GM12873 (cell line): ENCODE results near the gene PABPN1.

Source experiments
- TF ChIP-seq, protein P1 (sequence below): IDR thresholded peaks from 2 replicates; pipeline ENCODE4 v1.5.1; 2012; ENCODE audit warnings: low read depth, mild to moderate bottlenecking, moderate library complexity, low read length, control low read depth; ENCODE audit not compliant: insufficient read depth; ENCODE audit errors: missing control alignments

PABPN1 gene

DNA sequence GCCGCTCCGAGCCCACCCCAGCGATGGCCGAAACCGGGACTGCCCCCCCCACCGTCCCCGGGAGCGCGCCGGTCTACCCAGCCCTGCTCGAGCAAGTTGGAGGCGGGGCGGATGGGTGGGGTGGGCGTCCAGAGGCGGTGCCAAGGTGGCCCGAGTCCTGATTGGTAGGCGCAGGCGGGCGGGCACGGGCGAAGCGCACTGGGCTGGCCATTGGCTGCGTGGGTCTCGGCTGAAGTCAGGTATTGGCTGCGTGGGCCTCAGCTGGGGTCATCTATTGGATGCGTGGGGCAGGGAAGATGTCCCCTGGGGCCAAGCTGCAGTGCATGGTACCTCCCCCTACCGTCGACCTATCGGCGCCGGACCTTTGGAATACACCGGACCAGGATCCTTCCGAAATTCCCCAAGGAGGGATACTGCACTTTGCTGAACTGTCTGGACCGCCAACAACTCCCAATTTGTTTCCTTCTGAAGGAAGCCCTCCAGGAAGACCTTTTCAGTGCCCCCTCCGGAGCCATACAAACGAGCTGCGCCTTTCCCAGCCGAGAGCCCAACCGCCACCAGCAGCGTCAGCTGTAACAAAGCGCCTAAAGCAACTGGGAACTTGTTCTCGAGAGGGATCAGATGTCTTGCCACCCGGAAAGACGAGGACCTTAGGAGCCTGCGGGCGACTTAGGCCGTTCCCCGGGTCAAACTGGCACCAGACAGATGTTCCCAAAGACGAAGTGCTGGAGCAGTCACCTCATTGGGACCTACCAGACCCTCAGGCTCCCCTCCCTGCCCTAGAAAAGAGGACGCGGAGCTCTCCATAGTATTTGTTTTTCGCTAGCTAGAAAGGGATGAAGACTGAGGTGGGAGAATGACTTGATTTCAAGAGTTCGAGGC is 35.0 kb upstream of the PABPN1 start, which contains the start of gene HOMEZ:
HOMEZ (minus strand) TSS at position 113 of the 882 bp plus-strand sequence. CDS start 180 bp downstream, outside the sequence.
- TF ChIP-seq, protein P1, sequence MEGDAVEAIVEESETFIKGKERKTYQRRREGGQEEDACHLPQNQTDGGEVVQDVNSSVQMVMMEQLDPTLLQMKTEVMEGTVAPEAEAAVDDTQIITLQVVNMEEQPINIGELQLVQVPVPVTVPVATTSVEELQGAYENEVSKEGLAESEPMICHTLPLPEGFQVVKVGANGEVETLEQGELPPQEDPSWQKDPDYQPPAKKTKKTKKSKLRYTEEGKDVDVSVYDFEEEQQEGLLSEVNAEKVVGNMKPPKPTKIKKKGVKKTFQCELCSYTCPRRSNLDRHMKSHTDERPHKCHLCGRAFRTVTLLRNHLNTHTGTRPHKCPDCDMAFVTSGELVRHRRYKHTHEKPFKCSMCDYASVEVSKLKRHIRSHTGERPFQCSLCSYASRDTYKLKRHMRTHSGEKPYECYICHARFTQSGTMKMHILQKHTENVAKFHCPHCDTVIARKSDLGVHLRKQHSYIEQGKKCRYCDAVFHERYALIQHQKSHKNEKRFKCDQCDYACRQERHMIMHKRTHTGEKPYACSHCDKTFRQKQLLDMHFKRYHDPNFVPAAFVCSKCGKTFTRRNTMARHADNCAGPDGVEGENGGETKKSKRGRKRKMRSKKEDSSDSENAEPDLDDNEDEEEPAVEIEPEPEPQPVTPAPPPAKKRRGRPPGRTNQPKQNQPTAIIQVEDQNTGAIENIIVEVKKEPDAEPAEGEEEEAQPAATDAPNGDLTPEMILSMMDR = peak; percentile 2

DNA sequence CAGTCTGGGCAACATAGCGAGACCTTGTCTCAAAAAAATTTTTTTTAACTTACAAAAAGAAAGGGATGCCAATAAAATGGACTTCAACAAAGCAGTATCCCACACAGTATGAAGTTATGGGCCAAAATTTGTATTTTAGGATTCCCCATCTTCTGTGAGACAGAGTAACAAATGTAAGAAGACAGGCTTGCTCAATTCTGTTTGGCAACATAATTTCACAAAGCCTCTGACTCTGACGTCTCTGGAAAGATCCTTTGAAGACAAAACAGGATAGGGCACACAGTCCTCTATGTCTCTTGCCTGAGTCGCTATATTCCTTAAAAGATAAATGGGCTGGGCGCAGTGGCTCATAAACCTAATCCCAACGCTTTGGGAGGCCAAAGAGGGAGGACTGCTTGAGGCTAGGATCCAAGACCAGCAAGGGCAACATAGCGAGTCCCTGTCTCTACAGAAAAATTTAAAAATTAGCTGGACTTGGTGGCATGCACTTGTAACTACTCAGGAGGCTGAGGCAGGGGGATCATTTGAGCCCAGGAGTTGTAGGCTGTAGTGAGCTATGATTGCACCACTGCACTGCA is 34.3 kb upstream of the PABPN1 start:
- TF ChIP-seq, protein P1 = no peak

DNA sequence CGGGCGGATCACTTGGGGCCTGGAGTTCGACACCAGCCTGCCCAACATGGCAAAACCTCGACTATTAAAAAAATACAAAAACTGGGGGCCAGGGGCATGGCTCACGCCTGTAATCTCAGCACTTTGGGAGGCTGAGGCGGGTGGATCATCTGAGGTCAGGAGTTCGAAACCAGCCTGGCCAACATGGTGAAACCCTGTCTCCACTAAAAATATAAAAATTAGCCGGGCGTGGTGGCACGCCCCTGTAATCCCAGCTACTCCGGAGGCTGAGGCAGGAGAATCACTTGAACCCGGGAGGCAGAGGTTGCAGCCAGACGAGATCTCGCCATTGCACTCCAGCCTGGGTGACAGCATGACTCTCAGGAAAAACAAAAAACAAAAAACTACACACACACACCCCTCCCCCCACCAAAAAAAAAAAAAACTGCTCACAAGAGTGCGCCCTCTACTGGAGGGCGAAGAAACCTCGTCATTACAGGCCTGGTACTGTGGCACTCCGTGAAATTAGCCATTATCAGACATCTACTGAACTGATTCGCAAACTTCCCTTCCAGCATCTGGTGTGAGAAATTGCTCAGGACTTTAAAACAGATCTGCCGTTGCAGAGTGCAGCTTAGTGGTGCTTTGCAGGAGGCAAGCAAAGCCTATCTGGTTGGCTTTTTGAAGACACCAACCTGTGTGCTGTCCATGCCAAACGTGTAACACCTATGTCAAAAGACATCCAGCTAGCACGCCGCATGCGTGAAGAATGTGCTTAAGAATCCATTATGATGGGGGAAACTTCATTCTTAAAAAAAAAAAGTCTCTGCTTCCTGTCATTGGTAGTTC is 26.3 kb upstream of the PABPN1 start:
- TF ChIP-seq, protein P1 = peak; percentile 89

DNA sequence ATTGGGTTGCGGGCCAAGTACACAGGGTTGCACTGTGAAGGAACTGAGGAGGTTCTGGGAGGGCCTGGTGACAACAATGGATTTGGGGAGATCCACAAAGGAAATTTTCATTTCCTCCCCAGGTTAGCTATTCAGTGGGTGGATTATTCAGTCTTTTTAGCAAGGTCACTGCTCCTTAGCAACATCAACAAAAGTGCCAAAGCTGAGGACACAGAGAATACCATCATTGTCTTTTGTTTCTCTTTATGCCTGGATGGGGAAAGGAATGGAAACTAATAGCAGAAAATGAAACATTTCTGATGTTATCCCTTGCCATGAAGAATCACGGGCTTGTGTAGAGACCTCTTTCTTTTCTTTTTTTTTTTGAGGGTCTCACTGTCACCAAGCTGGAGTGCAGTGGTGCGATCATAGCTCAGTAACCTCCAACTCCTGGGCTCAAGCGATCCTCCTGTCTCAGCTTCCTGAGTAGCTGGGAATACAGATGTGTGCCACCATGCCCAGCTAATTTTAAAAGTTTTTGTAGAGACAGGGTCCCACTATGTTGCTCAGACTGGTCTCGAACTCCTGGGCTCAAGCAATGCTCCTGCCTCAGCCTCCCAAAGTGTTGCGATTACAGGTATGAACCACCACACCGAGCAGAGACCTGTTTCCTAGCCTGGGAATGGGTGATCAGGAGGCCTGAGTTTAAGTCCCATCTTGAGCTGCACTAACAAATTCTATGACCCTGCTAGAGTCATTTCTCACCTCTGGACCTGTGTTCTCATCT is 25.1 kb upstream of the PABPN1 start:
- TF ChIP-seq, protein P1 = no peak

DNA sequence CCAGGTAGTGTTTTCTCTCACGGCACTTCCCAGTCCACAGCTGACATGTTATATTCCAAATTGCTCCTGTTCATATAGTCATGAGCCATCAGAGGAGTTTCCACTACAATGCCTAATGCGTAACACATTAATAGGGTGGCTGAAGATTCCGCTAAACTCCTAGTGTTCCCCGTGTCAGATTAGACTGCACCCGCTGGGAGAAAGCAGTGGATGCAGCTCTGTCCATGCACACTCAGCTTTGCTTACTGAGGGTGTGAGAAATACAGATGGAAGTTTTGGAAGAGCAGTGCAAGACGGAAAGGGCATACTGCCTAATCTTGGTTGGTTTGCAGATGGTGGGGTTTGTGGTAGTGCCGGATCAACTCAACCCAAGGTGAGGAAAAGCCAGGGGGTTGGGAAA is 24.2 kb upstream of the PABPN1 start:
- TF ChIP-seq, protein P1 = no peak

DNA sequence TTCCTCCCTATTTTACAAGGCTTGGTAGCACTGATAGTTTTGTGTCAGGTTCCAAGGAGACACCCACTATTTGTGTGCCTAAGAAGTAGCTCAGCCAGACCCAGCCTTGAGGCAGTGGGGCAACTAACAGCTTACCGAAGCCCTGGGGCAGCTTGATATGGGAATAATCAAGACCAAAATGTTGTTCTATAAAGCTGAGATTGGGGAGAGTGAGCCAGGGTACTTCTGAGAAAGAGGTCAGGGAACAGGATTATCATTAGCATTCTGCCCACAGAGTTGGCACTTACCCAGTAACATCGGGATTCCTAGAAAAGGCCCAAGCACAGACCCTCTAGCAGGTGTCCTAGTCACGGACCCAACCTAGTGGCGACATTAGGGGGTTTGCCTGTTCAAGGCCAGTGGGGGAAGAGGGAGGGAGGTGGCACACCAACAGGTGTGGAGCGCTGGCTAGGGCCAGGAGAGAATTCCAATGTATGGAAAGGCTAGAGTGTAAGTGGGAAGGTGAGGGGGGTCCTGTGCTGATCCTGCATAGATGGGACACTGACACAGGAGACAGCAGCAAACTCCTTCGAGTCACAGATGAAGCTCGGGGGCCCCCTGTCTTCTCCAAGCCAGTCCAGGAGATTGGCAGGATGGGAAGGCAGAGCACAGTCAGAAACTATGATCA is 23.5 kb upstream of the PABPN1 start:
- TF ChIP-seq, protein P1 = no peak
